PFSK-1 (cell line): ENCODE data around the gene DCLK2.

Experiments used
- FOXP2 ChIP-seq: optimal IDR thresholded peaks from 2 replicates; pipeline ENCODE3; 2011; ENCODE audit warnings: borderline replicate concordance, control low read depth, inconsistent platforms; ENCODE audit not compliant: insufficient read depth; ENCODE audit errors: extremely low read length, extremely low read depth
- POLR2AphosphoS5 ChIP-seq: IDR thresholded peaks from 2 replicates; pipeline ENCODE4 v1.6.1; 2012; ENCODE audit warnings: low read depth, mild to moderate bottlenecking, control low read depth, low read length, moderate library complexity
- REST ChIP-seq, 2 experiments: IDR thresholded peaks; 2 replicates each; pipeline versions ENCODE4 v1.6.1 to v1.8.0; 2011 to 2012; ENCODE audit warnings: low read depth in 2 of 2, low read length in 2 of 2, control low read depth in 1 of 2, inconsistent platforms in 1 of 2, mild to moderate bottlenecking in 1 of 2, moderate library complexity in 1 of 2; ENCODE audit not compliant: insufficient read depth in 1 of 2
- SIN3A ChIP-seq: IDR thresholded peaks from 2 replicates; pipeline ENCODE4 v1.6.1; 2012; ENCODE audit warnings: mild to moderate bottlenecking, low read length, moderate library complexity, borderline replicate concordance; ENCODE audit not compliant: insufficient read depth
- TAF1 ChIP-seq: IDR thresholded peaks from 2 replicates; pipeline ENCODE4 v1.6.1; 2012; ENCODE audit warnings: low read length, control low read depth, borderline replicate concordance; ENCODE audit not compliant: insufficient read depth

- TF ChIP-seq REST (IDR thresholded peaks at IDR 0.05; ENCODE audit: insufficient read depth in 1 of 2, low read depth in 2 of 2, low read length in 2 of 2), result no peak
- no peak for TF ChIP-seq SIN3A
- no peak for TF ChIP-seq TAF1
- TF ChIP-seq POLR2AphosphoS5, result no peak
- no peak for TF ChIP-seq FOXP2
Measured at GRCh38 chr4:150305995-150306394, 227.8 kb downstream of the DCLK2 start.
